Liver (tissue), 9 donors: ENCODE measurements around the gene TSC22D3. TPM values are rescaled to one million over a fixed set of nuclear protein-coding genes. Genes with fewer than 3 reads are reported as not detected.

Source experiments
- DNase-seq: peaks from one replicate; pipeline ENCODE4 v3.0.0-alpha.2; 2017; ENCODE audit warnings: low spot score
- H3K27ac ChIP-seq, 2 donors: one replicate each; pipeline ENCODE4 v1.7.0; 2013; ENCODE audit warnings: inconsistent platforms in 2 of 2, low read length in 2 of 2, control low read depth in 1 of 2, low read depth in 1 of 2, mild to moderate bottlenecking in 1 of 2
- H3K27me3 ChIP-seq, 4 donors: one replicate each; pipeline versions ENCODE4 v1.6.1 to v1.7.0; 2013; ENCODE audit warnings: low read length in 3 of 4, inconsistent platforms in 1 of 4, mild to moderate bottlenecking in 1 of 4, moderate library complexity in 1 of 4; ENCODE audit not compliant: control insufficient read depth in 4 of 4, insufficient read depth in 4 of 4
- H3K36me3 ChIP-seq, 4 donors: one replicate each; pipeline versions ENCODE4 v1.6.1 to v1.7.0; 2013; ENCODE audit warnings: low read length in 3 of 4, mild to moderate bottlenecking in 3 of 4, low read depth in 1 of 4, moderate library complexity in 1 of 4; ENCODE audit not compliant: control insufficient read depth in 4 of 4, insufficient read depth in 3 of 4
- H3K4me1 ChIP-seq, 4 donors: one replicate each; pipeline versions ENCODE4 v1.6.1 to v1.7.0; 2013; ENCODE audit warnings: low read length in 3 of 4, mild to moderate bottlenecking in 3 of 4, moderate library complexity in 1 of 4; ENCODE audit not compliant: control insufficient read depth in 4 of 4, insufficient read depth in 4 of 4
- H3K4me3 ChIP-seq, 3 donors: one replicate each; pipeline versions ENCODE4 v1.6.1 to v1.7.0; 2013; ENCODE audit warnings: low read length in 3 of 3, control low read depth in 1 of 3, low read depth in 1 of 3, mild to moderate bottlenecking in 1 of 3
- H3K9ac ChIP-seq, 2 donors: one replicate each; pipeline ENCODE4 v1.7.0; 2013; ENCODE audit warnings: low read length in 2 of 2, mild to moderate bottlenecking in 2 of 2, moderate library complexity in 2 of 2, control low read depth in 1 of 2, low read depth in 1 of 2
- H3K9me3 ChIP-seq, 4 donors: one replicate each; pipeline versions ENCODE4 v1.6.1 to v1.7.0; 2013; ENCODE audit warnings: low read length in 3 of 4; ENCODE audit not compliant: control insufficient read depth in 4 of 4
- ATF3 ChIP-seq: IDR thresholded peaks from 2 replicates; pipeline ENCODE4 v1.6.1; 2016; ENCODE audit warnings: antibody characterized with exemption
- CTCF ChIP-seq: fragments of 150-350 bp; IDR thresholded peaks from 2 replicates; pipeline ENCODE4 v1.5.1; 2017; ENCODE audit warnings: improper control_type of control experiment, low read depth, low read length; ENCODE audit not compliant: missing input control
- EGR1 ChIP-seq, 2 donors: IDR thresholded peaks; 2 replicates each; pipeline ENCODE4 v1.6.1; 2016 to 2018; ENCODE audit warnings: antibody characterized with exemption in 2 of 2, low read depth in 2 of 2
- FOXA2 ChIP-seq: IDR thresholded peaks from 2 replicates; pipeline ENCODE4 v1.6.1; 2016; ENCODE audit warnings: antibody characterized with exemption
- GABPA ChIP-seq, 2 donors: IDR thresholded peaks in 1 of 2; conservative IDR thresholded peaks in 1 of 2; 2 replicates each; pipeline ENCODE4 v1.6.1; 2016; ENCODE audit warnings: antibody characterized with exemption in 2 of 2, mild to moderate bottlenecking in 1 of 2, moderate library complexity in 1 of 2
- HNF4A ChIP-seq, 2 donors: conservative IDR thresholded peaks; 2 replicates each; pipeline ENCODE4 v1.6.1; 2016; ENCODE audit warnings: antibody characterized with exemption in 2 of 2, mild to moderate bottlenecking in 2 of 2
- HNF4G ChIP-seq: IDR thresholded peaks from 2 replicates; pipeline ENCODE4 v1.6.1; 2016; ENCODE audit warnings: antibody characterized with exemption
- JUND ChIP-seq, 2 donors: IDR thresholded peaks; 2 replicates each; pipeline ENCODE4 v1.6.1; 2016; ENCODE audit warnings: antibody characterized with exemption in 2 of 2
- MAX ChIP-seq: IDR thresholded peaks from 2 replicates; pipeline ENCODE4 v1.6.1; 2016; ENCODE audit warnings: antibody characterized with exemption
- RAD21 ChIP-seq, 2 donors: IDR thresholded peaks; 2 replicates each; pipeline ENCODE4 v1.6.1; 2016; ENCODE audit warnings: antibody characterized with exemption in 2 of 2, mild to moderate bottlenecking in 2 of 2
- REST ChIP-seq: IDR thresholded peaks from 2 replicates; pipeline ENCODE4 v1.6.1; 2016; ENCODE audit warnings: antibody characterized with exemption, mild to moderate bottlenecking
- SP1 ChIP-seq: IDR thresholded peaks from 2 replicates; pipeline ENCODE4 v1.6.1; 2018; ENCODE audit warnings: antibody characterized with exemption, mild to moderate bottlenecking
- TAF1 ChIP-seq: conservative IDR thresholded peaks from 2 replicates; pipeline ENCODE4 v1.6.1; 2016; ENCODE audit warnings: antibody characterized with exemption, mild to moderate bottlenecking
- WGBS: extraction: QIAGEN DNeasy Blood & Tissue Kit; methylation state at CpG from one replicate; pipeline ENCODE4 v1.1.7; 2013; 5-methylcytosine and 5-hydroxymethylcytosine counted together
- polyA plus RNA-seq, 2 donors: library from polyadenylated mRNA; stranded (reverse) in 1 of 2; unstranded in 1 of 2; fragments of 200-250 nt in 1 of 2; fragments of >200 nt in 1 of 2; fragmentation: Nextera tagmentation in 1 of 2; extraction: Ambion mirVana in 1 of 2; gene quantifications; one replicate each; pipeline versions ENCODE4 v1.2.1 to v1.2.3, GENCODE V29; 2013 to 2015
- total RNA-seq, 2 donors: library from RNA; depleted of rRNA; stranded (reverse); fragments of >200 nt; gene quantifications; one replicate each; pipeline ENCODE4 v1.2.3, GENCODE V29; 2014
- donor health status: healthy.
- donor health status: healthy.
- donor health status: healthy.
- donor health status: healthy.
- donor health status: healthy.

TSC22D3 gene
- total and polyA plus RNA-seq, 4 donors, result 10.5 to 128 (median 48.1) TPM

- H3K27me3 ChIP-seq, result no peaks in the 10 kb centered on the region
- TF ChIP-seq FOXA2 (no peak), HNF4A (conservative IDR thresholded peaks at IDR 0.05) (no peak), HNF4G (no peak), ATF3 (no peak), CTCF (no peak), SP1 (no peak), RAD21 (IDR thresholded peaks at IDR 0.05) (no peak), REST (no peak), EGR1 (IDR thresholded peaks at IDR 0.05; ENCODE audit: low read depth in 2 of 2) (no peak), JUND (IDR thresholded peaks at IDR 0.05) (no peak), GABPA (IDR thresholded peaks at IDR 0.05 in 1 of 2, conservative IDR thresholded peaks at IDR 0.05 in 1 of 2) (no peak), TAF1 (no peak), MAX (no peak)
- WGBS, result 90% methylated on average over 3 of the region's 3 CpGs
- no peaks in the 10 kb centered on the region for H3K9me3 ChIP-seq
- DNase-seq, result no peak
- no peak overlapping the region for H3K9ac ChIP-seq
- no peaks in the 10 kb centered on the region for H3K36me3 ChIP-seq
- no peak overlapping the region for H3K4me3 ChIP-seq
- no peak overlapping the region for H3K27ac ChIP-seq
- peaks cover 3 to 9% (median 8%) of the 10 kb centered on the region in 4 donors for H3K4me1 ChIP-seq
These were observed 22.9 kb downstream of the TSC22D3 start for GRCh38 chrX:107752714-107753113.

GRCh38 chrX:107752043-107752442 lies 23.5 kb downstream of the TSC22D3 start:
- DNase-seq, result no peak
- no peak overlapping the region for H3K9ac ChIP-seq
- peaks cover 4 to 15% (median 12%) of the 10 kb centered on the region in 4 donors for H3K4me1 ChIP-seq
- TF ChIP-seq JUND (IDR thresholded peaks at IDR 0.05), result no peak
- H3K36me3 ChIP-seq, result no peaks in the 10 kb centered on the region
- H3K9me3 ChIP-seq, result no peaks in the 10 kb centered on the region
- WGBS, result 91% methylated on average over 3 of the region's 3 CpGs
- H3K4me3 ChIP-seq, result no peak overlapping the region
- no peak overlapping the region for H3K27ac ChIP-seq
- no peaks in the 10 kb centered on the region for H3K27me3 ChIP-seq
